HG03039 (cell line): Measurements from ENCODE around the gene WARS2.
"Not testable (repeated sequence)": the region's sequence is repeated elsewhere in the genome, so short reads cannot be mapped to it uniquely, and the experiment has no call there.

Experiments used
- ATAC-seq: cut with Tn5 transposase; IDR thresholded peaks from one replicate; pipeline ENCODE4 v1.9.1; 2021; ENCODE audit warnings: mild to moderate bottlenecking, moderate library complexity; ENCODE audit not compliant: unreplicated experiment

WARS2 gene

DNA sequence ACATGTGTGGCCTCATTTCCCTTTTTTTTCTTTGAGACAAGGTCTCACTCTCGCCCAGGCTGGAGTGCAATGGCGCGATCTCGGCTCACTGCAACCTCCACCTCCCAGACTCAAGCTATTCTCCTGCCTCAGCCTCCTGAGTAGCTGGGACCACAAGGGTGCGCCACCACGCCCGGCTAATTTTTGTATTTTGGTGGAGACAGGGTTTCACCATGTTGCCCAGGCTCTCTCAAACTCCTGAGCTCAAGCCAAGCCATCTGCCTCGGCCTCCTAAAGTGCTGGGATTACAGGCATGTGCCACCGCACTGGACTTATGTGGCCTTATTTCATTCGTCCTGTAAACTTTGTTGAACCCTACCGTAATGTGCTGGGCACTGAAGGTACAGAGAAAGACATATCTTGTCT, 569 bp upstream of the WARS2 start:
- ATAC-seq: no peak

DNA sequence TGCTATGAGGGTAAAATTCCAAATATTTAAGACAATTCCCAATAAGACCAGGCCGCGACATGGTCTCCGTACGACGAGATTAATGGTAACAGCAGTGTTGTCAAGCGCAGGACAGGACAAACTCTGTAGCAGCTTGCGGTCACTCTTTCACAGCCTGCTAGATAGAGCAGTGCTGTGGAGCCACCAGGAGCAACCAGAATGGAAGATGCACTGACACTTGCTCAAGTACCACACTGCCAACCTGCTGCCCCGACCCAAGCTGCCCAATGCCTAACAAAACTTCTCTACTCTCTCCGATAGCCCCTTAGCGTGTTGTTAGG, 636 bp downstream of the WARS2 start:
- peak; percentile 18 for ATAC-seq

DNA sequence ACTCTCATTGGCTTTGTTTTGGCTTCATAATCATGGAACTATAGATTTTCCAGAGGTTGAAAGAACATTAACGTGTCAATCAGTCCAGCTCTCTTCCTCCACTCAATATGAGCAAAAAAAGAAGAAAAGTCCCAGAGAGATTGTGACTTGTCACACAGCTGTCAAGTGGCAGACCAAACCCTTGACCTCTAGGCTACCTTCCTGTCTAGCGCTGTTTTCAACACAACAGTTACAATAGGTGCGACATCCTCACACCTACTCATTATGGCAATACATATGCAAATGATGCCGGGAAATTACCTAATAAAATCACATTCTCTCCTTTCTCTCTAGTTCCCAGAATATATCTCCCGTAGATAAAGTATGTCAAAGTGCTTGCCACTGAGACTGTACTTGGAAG, 1.1 kb downstream of the WARS2 start:
- no peak for ATAC-seq

DNA sequence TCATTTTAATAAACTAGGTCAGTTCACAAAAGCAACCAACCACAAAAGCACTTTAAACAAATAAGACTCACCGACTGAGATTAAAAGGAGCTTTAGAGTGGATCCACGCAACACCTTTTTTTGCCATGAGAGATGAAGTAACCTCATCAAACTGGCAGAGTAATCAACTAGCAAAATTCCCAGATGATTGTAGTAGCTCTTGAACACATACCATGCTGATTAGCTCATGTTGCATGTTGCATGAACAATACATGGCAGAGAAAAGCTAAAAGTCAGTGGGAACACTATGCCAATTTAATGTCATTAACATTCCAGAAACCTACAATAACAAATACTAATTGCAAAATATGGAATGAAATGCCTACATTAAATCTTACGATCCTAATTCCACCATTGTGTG, 4.1 kb downstream of the WARS2 start:
- no peak for ATAC-seq

DNA sequence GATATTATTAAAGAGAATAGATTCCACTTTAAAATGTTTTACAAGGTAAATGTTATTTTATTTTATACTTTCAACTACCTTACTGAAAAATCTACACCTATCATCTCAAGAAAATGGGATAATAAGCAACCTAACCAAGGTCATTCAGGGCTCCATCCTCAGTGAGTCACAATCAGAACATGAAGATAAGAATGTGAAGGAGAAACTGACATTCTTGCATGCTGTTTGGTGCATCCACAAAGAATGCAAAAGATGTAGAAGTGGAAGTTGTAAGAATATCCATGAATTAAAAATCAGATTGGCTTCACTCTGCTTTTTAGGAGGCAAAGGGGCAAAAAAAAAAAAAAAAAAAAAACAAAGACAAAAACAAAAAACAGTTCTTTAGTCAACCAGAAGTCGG, 6.5 kb downstream of the WARS2 start:
- no peak for ATAC-seq

DNA sequence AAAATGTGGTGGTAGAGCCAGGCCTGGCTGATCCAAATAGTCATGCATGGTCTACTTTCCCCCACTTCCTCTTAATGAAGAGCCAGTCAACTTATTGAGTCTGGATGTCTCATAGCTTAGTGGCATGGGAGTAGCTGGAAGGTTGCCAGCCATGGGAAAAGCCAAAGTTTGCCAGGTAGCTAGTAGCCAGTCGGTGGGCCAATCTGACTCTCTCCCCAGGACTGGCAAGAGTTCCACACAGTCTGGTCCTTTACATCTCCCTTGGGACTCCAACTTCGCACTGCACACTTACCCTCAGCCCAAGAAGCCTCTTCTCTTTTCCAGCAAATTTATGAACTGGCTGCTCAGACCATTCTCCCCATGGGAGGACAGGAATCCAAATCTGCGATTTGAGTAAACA, 8.3 kb downstream of the WARS2 start:
- ATAC-seq: no peak

DNA sequence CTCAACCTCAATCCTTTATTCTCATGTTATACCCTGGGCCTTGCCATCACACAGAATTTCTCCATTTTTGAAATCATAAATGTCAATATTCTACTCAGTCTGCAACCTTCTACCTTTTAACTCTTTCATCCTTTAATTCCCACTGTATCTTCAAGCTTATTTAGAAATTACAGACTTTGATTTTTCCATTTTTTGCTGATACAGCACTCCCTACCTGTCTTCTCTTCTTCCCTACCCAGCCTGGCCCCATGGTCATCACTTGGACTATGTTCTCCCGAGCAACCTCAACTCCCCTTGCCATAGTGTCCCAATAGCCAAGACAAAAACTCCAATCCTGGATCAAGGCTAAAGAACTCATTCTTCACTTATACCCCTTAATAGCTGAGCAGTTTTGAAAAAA, 14.6 kb downstream of the WARS2 start:
- no peak for ATAC-seq

DNA sequence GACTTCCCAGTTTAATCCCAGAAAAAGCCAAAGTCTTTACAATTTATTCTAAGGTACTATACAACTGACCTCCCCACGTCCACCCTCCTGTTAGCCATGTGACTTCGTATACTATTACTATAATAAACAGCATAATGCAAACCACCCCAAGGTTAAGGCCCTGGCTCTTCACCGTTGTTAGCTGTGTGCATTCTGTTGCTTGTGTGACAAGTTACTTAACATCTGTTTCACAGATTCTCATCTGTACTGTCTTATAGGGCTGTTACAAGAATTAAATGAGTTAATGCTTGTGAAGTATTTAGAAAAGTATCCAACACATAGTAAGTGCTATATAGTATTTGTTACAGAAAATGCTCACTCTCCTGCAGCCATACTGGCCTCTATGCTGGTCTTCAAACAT, 15.7 kb downstream of the WARS2 start:
- no peak for ATAC-seq

DNA sequence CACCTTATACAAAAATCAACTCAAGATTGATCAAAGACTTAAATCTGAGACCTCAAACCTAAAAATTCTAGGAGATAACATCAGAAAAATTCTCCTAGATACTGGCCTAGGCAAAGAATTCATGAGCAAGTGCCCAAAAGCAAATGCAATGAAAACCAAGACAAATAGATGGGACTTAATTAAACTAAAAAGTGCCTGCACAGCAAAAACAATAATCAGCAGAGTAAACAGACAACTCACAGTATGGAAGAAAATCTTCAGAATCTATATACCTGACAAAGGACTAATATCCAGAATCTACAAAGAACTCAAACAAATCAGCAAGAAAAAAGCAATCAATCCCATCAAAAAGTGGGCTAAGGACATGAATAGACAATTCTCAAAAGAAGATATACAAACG, 18.6 kb downstream of the WARS2 start:
- not testable (repeated sequence) for ATAC-seq

DNA sequence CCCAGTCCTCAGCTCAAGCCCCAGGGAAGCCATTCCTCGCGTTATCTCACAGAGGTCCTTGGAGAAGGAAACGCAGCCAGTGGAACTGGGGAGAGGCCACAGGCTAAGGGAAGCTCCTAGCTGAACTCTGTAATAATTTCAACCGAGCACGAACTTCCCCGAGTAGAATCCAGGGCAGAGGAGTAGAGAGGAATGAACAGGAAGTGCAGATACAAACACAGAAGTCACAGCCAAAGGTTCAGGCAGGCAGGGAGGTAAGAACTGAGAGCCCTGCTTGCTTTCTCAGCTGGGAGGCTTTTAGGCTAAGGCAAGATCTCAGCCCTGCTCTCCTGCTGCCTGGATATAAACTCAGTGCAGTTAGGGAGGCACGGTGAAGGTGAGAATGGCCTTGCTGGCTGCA, 23.7 kb downstream of the WARS2 start:
- no peak for ATAC-seq

DNA sequence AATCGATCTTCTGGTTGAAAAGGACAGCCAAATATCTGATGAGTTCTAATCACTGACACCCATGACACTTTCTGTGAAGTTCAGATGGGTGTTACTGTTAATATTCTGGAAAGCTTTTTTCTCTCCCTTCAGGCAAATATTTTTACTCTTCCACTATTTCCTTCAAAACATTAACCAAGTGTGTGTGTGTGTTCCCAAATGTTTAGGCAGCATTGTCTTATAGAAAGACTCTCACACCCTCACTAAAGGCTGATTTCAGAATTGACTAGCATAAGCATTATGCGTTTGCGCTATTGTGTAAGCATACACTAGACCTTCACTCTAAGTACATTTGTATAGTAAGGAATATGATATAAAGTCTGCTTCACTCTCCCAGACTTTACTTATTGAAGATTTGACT, 24.7 kb downstream of the WARS2 start:
- no peak for ATAC-seq

DNA sequence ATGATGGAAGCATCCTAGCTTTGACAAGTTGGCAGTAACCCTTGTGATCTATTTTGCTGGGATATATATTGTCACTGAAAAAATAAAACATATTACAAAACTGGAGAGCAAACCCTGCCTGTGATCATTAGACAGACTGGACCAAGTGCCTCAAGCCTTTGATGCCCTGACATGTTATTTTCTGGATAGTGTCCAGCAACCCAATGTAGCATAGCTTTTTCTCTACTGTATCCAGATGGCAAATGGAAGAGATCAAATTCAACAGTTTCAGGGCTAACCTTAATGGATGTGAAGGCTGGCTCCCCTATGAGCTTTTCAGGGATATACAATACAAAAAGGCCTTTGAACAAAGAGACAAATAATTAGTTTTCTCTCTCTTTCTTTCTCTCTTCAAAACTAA, 25.1 kb downstream of the WARS2 start:
- no peak for ATAC-seq

DNA sequence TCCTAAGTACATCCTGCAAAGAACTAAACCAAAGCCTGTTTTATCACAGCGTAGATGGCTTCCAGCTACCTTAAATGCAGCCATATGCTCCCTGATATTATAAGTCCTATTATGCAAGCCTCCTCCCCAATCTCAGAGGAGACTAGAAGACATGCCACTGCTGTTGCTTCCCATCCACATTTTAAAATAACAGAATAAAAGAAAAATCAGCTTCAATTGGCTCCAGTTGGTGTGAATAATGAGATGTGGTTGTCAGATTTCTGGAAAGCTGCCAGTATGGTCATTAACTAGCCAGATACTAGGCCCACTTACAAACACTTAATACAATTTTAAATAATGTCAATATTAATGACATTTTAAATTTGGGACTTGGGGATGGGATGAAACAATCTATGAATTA, 25.7 kb downstream of the WARS2 start:
- ATAC-seq: no peak

DNA sequence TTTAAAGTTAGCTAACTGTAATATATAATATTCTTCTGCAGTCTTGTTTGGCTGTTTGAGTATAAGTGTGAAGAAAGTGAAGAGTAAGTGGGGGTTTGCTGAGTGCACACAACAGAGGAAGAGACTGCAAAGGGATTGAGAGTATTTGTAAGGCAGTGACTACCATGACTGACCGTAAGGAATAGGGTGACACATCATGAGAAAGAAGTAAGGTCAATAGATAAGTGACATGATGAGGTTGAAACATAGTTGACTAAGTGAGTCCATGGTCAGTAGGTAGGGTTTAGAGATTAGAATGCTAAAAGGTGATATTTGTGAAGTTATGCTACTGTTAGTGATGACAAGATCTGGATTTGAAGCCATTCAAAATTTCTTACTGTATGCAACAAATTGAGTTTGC, 27.7 kb downstream of the WARS2 start:
- no peak for ATAC-seq

DNA sequence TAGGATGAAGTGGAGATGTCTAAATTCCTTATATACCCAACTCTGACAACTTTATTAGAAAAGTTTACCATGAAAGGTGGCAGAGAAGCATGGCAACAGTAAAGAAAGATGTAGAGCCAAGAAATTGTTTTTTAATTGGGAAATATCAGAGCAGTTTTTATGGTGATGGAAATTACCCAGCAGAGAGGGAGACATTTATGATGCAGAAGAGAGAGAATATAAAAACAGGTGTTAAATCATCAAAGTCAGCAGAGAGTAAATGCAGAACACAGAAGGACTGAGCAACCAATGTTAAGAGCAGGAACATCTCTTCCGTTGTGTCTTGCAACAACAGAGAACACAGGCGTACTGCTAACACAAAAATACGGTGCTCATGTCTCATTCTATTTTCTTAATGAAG, 28.2 kb downstream of the WARS2 start:
- ATAC-seq: no peak

DNA sequence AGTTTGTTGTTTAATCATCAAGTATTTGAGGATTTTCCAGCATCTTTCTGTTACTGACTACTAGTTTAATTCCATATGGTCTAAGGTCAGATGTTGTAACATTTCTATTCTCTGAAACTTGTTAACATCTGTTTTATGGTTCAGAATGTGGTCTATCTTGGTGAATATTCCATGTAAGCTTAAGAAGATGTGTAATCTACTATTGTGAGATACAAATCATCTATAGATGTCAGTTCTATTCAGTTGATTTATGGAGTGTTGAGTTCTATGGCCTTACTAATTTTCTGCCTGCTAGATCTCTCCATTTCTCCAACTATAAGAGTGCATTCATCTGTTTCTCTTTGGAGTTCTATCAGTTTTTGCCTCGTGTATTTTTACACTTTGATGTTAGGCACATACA, 31.5 kb downstream of the WARS2 start:
- no peak for ATAC-seq

DNA sequence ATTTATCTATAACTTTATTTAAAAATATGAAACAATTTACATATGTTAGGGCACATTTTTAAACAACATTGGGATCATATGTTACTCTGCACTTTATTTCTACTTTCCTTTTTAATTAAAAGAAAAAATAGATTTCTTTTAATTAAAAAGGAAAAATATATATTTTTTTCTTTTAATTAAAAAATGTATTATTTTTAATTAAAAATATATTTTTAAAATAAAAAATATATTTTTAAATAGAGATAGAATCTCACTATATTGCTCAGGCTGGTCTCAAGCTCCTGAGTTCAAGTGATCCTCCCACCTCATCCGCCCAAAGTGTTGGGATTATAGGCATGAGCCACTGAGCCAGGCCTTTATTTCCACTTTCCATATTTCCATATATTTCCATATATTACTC, 36.7 kb downstream of the WARS2 start:
- no peak for ATAC-seq

DNA sequence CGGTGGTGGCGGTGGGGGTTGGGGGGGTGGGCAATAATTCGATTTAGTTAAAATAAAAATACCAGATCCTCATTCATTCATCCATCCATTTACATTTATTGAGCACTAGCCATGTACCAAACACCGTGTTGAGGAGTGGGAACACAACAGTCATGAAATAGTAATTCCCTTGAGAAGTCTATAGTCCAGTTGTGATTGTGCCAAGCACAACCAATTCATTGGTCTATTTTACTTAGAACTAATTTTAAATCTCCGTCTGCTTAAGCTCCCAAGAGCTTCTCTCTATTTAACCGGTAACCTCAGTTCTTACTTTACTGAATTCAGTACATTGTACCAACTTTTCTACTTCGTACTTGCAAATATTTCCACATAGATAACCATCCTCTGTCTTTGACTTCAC, 38.4 kb downstream of the WARS2 start:
- ATAC-seq: no peak

DNA sequence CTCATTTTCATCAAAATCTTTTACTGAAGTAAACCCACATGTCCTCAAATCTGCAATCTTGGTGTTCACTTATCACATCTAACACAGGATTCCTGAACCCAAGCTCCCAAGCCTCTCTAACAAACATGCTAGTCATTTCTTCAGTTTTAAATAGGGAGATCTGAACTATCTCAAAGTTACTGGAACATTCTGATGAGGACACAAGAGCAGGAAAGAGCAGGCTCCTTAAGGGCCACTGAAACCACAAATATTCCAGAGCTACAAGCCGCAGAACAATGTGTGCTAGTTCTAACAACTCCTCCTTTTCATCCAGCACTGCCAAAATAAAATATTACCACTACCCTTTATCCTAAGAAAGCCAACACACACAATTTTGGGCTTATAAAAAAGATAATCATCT, 38.9 kb downstream of the WARS2 start:
- no peak for ATAC-seq

DNA sequence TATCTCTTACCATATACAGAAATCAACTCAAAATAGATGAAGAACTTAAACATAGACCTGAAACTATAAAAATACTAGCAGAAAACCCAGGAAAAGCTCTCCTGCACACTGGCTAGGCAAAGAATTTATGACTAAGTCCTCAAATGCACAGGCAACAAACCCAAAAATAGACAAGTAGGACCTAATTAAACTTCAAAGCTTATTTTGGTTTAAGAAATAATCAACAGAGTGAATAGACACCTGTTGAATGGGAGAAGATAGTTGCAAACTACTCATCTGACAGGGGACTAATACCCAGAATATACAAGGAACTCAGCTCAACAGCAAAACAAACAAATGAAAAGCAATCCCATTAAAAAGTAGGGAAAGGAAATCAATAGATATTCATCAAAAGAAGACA, 40.7 kb downstream of the WARS2 start:
- ATAC-seq: no peak

DNA sequence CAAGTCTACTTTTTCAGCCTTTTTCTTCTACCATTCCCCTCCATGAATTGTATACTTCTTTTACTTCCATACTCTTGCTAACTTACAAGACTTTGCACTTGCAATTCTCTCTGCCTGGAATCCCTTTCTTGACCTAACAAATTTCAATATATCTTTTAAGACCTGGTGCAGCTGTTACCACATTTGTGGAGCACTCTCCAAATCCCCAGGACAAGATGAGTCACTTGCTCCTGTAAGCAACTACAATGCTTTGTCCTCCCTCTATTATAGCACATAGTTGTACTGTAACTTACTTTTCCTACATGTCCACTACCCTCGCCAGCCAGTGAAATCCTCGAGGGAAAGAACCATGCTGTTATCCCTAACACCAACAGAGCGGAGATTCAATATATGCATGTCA, 43.1 kb downstream of the WARS2 start:
- no peak for ATAC-seq

DNA sequence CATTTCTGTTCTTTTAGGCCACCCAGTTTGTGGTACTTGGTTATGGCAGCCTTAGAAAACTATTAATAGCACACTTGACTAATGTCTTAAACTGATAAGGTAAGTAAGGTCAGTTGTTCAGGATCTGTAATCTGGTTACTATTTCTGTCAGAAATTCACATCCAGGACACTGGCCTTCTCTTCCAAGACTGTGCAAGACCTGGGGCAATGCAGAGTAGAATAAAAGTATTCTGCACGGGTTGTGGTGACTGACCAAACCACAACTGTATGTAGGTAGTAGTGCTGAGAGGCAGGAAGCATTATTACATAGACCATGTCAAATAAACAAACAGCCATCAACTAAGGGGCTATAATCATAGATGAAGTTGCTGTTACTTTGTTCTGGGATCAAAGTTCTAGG, 46.7 kb downstream of the WARS2 start:
- no peak for ATAC-seq

DNA sequence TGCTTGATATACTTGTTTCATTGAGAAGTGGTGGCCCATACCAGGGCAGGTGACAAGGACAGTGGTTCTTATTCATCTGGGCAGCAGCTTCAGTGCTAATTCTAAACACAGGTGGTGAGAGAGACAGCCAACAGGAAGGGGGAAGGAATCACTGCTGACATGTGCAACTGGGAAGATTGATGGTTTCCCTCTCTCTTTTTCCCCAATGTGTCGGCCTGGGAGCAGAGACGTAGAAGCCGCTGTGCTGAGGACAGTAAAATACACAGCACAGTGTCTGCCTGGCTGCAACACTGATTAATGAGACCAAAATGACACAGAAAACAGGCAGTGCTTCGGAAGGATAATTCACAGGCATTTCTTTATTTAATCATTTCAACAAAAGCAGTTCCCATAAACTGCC, 48.8 kb downstream of the WARS2 start:
- ATAC-seq: no peak

DNA sequence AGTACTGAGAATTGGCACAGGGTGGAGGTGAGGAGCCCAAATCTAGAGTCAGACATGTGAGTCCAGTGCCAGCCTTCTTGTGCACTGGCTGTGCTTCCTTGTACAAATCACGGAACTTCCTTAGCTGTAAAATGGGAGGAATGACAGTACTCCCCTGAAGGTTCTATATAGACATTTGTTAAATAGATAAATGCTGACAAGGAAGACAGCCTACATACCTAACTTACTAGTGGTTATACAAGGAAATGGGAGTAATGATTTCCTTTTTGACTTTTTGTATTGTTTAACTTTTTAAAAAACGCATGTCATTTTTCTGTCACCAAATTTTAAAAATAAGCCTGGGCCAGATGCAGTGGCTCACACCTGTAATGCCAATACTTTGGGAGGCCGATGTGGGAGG, 50.2 kb downstream of the WARS2 start:
- no peak for ATAC-seq
